Lower leg skin (tissue), 4 donors: ENCODE results near the gene SLC12A9. TPM values are rescaled to one million over a fixed set of nuclear protein-coding genes. Genes with fewer than 3 reads are reported as not detected.

Experiments
- DNase-seq, 2 donors: peaks; one replicate each; pipeline ENCODE4 v3.0.0-alpha.2; 2019; ENCODE audit warnings: low spot score in 2 of 2
- H3K4me3 ChIP-seq: fragments of 200-600 bp; sonication (generic); 2 replicates; pipeline ENCODE4 v1.5.1; 2017; ENCODE audit warnings: mild to moderate bottlenecking, low read depth; ENCODE audit not compliant: poor library complexity, severe bottlenecking
- POLR2A ChIP-seq, 2 donors: fragments of 450-650 bp; IDR thresholded peaks; one replicate each; pipeline ENCODE4 v1.6.1; 2016 to 2017; ENCODE audit warnings: antibody characterized with exemption in 2 of 2, mild to moderate bottlenecking in 1 of 2, moderate library complexity in 1 of 2
- WGBS, 2 donors: methylation state at CpG; one replicate each; pipeline ENCODE4 v1.1.5; 2018; 5-methylcytosine and 5-hydroxymethylcytosine counted together
- intact Hi-C: fragments of 100-400 bp; cut with DNase I; formaldehyde crosslinking; loops from one replicate; pipeline ENCODE4 v1.15.0; 2023; ENCODE audit warnings: low total_unique reads
- total RNA-seq, 4 donors: library from RNA; depleted of rRNA; stranded (reverse); fragments of >200 nt; gene quantifications; one replicate each; pipeline ENCODE4 v1.1.0, GENCODE V29; 2016
- TF ChIP-seq, protein P1 (sequence below), 3 donors: fragments of 450-650 bp; IDR thresholded peaks; one replicate each; pipeline ENCODE4 v1.5.1; 2016; ENCODE audit warnings: antibody characterized with exemption in 3 of 3, mild to moderate bottlenecking in 3 of 3, moderate library complexity in 2 of 3

Gene SLC12A9
- total RNA-seq, 4 donors from 2014 or later: 14.0 to 32.9 (median 21.8) TPM

DNA sequence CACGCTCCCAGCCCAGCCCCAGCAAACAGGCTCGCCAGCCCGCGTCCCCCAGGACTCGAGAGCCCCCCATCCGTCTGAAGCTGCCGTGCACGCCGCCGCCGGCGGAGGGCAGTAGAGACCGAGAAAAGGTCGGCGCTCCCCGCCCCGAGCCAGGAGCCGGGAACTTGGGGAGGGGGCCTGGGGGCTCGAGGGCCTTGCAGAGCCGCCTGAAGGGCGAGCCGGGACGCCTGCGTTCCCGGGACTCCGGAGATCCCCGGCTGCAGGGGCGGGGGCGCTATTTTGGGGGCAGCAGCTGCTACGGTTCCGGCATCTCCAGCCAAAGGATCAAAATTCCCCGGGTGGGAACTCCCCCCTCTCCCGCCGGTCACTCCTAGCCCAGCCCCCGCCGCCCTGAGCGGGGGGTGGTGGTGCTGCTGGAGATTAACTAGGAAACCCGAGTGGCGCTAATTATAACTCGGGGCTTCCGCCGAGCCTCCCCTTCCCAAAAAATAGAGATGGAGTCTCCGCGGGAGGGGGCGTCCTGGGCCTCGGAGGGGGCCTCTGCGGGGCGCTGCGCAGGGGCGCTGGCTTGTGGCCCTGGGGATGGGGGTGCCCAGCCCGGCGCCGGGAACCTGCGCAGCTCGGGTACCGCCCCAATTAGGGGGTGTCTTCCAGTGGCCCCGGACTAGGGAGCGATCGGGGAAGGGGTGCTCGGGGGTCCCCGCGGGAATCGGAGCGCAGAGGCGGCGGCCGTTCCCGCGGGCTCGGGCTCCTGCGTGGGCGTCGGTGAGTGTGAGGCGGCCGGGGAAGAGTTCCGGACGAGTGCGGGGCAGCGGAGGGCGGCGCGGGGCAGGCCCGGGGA, 42.6 kb downstream of the SLC12A9 start:
- no peak for TF ChIP-seq POLR2A (IDR thresholded peaks at IDR 0.05)
- TF ChIP-seq, protein P1, sequence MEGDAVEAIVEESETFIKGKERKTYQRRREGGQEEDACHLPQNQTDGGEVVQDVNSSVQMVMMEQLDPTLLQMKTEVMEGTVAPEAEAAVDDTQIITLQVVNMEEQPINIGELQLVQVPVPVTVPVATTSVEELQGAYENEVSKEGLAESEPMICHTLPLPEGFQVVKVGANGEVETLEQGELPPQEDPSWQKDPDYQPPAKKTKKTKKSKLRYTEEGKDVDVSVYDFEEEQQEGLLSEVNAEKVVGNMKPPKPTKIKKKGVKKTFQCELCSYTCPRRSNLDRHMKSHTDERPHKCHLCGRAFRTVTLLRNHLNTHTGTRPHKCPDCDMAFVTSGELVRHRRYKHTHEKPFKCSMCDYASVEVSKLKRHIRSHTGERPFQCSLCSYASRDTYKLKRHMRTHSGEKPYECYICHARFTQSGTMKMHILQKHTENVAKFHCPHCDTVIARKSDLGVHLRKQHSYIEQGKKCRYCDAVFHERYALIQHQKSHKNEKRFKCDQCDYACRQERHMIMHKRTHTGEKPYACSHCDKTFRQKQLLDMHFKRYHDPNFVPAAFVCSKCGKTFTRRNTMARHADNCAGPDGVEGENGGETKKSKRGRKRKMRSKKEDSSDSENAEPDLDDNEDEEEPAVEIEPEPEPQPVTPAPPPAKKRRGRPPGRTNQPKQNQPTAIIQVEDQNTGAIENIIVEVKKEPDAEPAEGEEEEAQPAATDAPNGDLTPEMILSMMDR (IDR thresholded peaks at IDR 0.05): no peak
- DNase-seq: peak in 1 of 2 donors; percentile 88
- H3K4me3 ChIP-seq: peak overlapping the region; percentile 26
- intact Hi-C loops: loop anchor here (5.0 kb wide), 1 partner anchor 162 kb away; no protein-coding TSS in a partner anchor
- WGBS, 2 donors: 0 to 2% methylated on average over 34 to 58 of the region's 83 CpGs

DNA sequence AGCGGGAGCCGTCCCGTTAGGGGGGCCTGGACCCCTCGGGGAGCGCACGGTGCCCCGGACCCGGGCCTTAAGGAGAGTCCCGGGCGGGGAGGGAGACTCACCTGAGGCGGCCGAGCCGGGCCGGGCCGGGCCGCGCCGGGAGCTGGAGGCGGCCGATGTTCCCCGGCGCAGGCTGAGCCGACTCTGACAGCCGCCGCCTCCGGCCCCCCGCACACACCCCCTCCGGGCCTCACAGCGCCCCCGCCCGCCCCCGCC, 43.1 kb downstream of the SLC12A9 start, which contains the start of gene ACHE:
TSS of gene ACHE (minus strand) at position 188 of the 255 bp plus-strand sequence. CDS start 1,656 bp downstream, outside the sequence.
- intact Hi-C loops: loop anchor here (5.0 kb wide), 1 partner anchor 162 kb away; no protein-coding TSS in a partner anchor
- TF ChIP-seq, protein P1 (IDR thresholded peaks at IDR 0.05): no peak
- WGBS, 2 donors: 2% methylated on average over 22 of the region's 32 CpGs; no CpG with 5 or more reads in 1 of the 2 donors
- DNase-seq: no peak
- peak within 1 kb of the TSS; percentile 26 for H3K4me3 ChIP-seq

DNA sequence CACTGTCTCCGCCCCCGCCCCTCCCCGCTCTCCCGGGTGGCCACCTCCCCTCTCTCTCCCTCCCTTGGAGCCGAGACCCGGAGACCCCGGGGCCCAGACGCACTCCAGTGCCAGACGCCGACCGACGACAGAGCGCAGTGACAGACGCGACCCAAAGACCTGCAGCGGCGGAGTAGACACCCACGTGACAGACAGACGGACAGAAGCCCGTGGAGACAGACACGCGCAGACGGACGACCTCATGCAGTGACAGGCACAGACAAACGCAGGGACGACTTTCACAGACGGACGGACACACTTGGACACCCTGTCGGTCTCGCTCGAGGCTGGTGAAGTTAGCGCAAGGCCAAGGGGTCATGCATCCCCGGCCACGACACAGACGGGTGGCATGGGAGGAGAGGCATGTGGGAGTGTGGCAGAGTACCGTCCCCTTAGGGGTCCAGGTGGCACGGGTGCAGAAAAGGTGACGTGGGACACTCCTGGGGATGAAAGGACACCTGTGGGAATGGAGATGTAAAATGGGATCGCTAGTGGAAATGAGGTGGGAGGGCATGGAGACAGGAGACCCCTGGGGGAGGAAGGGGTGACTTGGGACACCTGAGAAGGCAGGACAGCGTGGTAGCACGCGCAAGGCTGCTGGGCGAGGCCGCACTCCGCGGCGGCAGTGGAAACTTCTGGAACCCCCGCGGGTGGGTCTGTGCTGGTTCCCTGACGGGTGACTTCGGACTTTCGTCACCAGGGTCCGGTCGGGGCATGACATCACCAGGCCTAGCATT, 43.6 kb downstream of the SLC12A9 start:
- intact Hi-C loops: loop anchor here (5.0 kb wide), 1 partner anchor 161 kb away; no protein-coding TSS in a partner anchor
- no peak overlapping the region for H3K4me3 ChIP-seq
- WGBS, 2 donors: 4% methylated on average over 31 to 35 of the region's 54 CpGs
- peak in 1 of 2 donors; percentile 89 for DNase-seq
- TF ChIP-seq, protein P1 (IDR thresholded peaks at IDR 0.05): no peak
- no peak for TF ChIP-seq POLR2A (IDR thresholded peaks at IDR 0.05)

DNA sequence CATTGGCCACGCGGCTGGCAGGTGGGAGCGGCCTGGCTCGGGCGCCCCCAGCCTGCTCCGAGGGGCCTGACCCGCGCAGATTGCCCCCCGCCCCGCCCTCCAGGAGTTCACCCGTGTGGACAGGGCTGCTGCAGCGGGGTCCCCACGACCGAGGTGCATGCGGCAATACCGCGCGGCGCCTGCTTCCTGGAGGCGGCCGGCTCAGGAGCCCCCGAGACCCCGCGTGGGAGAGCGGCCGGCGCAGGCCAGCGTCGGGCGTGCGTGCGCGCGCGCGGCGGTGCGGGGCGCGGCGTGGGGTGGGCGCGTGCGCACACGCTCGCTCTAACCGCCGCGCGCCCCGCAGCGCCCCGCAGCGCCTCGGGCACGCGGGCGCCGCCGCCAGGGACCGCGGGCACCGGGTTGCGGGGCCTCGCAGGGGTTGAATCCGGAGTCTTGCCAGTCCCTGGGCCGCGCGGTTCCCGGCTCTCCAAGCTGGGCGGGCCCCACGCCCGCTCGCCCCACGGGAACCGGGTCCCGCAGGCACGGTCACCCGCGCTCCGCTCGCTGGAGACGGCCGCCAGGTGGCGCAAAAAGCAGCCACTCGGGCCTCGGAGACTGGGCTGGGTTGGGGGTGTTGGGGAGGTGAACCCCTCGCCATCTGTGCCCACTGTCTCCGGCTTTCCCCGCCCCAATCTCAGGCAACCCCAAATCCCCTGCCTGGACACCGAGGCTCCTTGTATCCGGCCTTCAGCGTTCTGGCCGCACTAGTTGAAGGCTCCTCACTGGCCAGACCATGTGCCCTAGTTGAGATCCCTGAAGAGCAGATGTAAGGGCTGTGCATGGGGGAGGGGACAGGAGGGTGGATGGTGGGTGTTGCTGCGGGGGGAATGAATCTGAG, 44.5 kb downstream of the SLC12A9 start:
- H3K4me3 ChIP-seq: no peak overlapping the region
- intact Hi-C loops: loop anchor here (5.0 kb wide), 1 partner anchor 160 kb away; no protein-coding TSS in a partner anchor
- 1 to 2% methylated on average over 33 to 47 of the region's 95 CpGs for WGBS, 2 donors
- DNase-seq: peak in 1 of 2 donors; percentile 92
- TF ChIP-seq, protein P1 (IDR thresholded peaks at IDR 0.05): no peak
- no peak for TF ChIP-seq POLR2A (IDR thresholded peaks at IDR 0.05)

DNA sequence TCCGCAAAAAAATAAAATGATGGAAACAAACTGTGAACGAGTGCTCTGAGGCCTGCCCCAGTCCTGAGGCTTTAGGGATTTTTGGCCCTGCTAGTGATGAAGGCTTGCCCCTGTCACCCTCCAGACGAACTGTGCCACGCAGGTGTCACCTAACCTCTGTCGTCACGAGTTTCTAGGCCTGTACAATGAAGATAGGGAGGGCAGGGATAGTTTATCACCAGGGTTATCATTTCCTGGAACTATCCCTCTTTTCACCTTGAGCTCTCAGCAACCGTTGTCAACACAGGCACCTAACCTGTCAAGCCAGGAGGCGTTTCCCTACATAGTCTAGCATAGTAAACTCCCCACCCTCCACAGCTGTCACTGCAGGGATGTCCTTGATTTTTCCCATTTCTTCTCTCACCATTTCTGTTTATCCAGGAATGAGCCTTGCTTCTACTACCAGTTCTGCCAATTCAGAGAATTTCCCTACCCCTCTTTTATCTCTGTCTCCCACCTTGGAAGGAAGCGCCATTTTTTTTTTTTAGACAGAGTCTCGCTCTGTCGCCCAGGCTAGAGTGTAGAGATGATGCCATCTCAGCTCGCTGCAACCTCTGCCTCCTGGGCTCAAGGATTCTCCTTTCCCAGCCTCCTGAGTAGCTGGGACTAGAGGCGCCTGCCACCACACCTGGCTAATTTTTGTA, 45.4 kb downstream of the SLC12A9 start:
- WGBS, 2 donors: 59 to 65% methylated on average over 13 of the region's 13 CpGs
- no peak overlapping the region for H3K4me3 ChIP-seq
- TF ChIP-seq, protein P1 (IDR thresholded peaks at IDR 0.05): no peak
- no peak for TF ChIP-seq POLR2A (IDR thresholded peaks at IDR 0.05)
- no peak for DNase-seq
- intact Hi-C loops: loop anchor here (5.0 kb wide), 1 partner anchor 159 kb away; no protein-coding TSS in a partner anchor
